Measurements from ENCODE around the gene TNRC6B.

TNRC6B gene

DNA sequence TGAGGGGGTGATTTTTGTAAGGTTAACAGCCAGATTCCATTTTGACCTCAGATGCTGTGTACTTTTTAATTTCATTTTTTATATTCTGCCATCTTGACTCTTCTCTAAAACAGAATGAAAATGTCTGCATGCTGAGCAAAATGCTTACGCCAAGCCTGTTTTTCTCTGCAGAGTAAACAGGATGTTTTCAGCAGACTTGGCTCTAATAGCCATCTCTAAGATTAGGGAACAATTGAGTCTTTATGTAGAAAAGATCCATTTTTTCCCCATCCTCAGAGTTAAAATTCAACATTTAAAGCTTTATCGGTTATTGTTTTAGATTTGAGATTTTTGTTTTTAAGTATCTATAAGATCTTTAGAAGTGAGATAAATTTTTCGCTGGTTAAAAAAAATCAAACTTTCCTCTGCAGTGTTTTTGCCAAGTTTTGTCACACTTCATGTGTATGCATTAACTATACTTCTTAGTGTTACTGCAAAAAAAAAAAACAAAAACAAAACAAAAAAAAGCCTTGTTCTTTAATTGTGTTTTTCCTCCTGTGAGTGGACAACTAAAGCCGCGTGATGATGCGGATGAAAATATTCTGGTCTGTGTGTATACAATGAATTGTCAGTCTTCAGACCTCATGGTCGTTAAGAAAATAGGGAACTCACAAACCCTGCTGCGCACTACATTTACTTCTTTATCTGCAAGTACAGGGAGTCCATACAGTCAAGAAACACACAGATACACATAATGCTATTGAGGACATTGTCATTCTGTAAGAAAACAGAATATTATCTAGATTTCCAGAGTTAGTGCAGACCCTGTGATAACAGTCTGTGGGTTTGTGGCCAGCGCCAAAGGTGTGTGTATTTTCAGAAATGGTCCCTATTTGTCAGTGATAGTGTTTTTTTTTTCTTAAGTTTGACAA lies 151.1 kb downstream of the TNRC6B start:
- FAIRE-seq, result no peak

DNA sequence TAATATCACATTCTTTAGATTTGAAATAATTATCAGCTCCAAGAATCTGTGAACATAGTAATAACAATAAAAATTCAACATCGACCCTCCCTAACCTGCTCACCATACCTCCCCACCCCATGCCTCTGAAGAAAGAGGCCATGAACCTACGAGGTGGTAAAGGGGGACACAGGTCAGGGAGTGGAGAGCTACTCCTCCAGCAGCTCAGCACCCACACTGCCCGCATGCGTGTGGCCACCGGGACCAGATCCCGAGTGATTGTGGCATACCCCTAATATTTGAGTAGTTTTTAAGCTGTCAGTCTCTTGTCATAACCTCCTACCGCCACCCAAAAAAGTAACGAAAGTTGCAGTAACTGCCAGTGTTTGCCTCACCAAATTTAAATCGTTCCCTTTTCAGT lies 151.7 kb downstream of the TNRC6B start:
- no peak for FAIRE-seq

DNA sequence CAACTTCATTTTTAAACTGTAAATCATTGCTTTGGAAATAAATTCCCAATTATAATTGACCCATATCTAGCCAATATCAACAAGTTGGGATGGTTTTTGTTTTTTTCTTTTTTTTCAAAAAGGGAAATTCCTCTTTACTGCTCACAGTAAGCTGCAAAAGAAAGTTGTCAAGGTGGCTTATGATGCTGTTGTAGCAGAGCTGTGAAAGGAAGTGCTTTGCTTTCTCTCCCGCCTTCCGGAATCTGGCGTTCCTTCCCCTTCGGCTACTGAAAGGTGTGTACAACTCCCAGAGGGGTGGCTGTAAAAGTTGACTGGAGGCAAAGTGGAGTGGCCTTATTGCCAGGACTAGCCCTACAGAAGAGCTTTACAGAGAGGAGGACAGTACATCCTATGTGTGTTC lies 152.4 kb downstream of the TNRC6B start:
- FAIRE-seq, result no peak

DNA sequence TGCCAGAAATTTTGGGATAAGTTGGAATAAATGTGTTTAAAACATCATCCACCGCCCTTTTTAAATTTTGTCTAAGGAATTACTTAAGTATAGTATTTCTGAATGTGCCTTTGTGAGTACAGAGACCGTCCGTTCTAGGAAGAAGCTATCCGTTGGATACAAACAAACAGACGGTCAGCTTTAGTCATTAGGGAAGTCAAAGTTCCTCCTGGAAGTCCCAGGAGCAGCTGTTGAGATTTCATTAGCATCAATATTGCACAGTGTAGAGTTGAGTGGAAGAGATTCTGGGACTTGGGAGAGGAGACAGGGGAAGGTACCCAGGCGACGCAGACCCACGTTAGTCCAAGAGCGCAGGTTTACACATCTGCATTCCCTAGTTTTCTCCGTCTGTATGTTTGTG lies 152.9 kb downstream of the TNRC6B start:
- FAIRE-seq, result no peak

DNA sequence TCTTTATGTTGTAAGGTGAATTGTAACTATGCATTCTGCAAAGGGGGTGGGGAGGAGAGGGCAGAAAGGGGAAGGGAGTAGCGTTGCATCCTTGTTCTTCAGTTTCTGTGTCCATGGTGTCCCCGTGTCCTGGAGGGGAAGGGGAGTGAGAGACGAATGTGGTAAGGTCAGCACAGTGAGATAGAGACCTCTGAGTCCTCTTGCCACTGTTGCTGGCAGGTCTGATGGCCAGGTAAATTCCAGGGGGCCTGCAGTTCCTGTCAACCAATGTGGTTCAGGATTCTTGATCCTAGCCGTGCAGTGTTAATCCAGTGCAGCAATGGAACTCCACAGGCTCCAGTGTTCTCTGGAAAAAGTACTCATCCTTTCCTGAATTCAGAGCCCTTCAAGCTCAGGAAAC lies 154.0 kb downstream of the TNRC6B start:
- FAIRE-seq, result no peak

DNA sequence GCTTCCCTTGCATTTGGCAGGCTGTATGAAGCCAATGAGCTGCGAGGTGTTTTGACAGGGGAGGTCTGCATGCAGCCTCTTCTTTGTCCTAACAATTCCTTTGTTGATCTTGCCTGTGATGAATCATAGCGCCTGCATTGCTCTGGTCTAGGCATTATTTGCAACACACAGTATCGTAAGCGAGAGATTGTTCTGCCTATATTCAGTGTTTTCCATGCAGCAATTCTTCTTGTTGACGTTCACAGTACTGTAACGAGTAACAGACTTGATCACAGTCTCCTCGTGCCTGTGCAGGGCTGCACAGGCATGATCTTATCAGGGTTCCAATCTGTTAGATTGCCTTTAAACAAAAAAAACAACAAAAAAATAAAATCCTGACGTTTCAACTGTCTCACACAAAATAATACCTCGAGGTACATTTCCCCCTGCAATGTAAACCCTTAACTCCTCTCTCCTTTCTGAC lies 154.6 kb downstream of the TNRC6B start:
- no peak for FAIRE-seq

DNA sequence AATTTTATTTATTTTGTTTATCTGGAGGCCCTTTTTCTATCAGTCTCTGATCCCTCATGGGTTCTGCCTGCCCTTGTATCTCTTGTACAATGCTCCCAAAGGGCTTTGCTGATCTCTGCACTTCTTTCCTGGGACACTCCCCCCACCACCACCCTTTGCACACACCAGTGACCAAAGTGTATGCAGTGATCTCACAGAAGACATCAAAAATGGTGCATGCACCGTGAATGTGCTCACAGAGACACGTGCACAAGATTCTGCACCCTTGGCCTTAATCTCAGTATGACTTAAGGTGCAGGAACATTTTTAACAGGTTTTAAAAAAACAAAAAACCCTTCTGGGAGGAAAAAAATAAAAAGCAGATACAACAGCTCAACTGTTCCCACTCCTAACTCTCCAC lies 156.3 kb downstream of the TNRC6B start:
- no peak for FAIRE-seq

DNA sequence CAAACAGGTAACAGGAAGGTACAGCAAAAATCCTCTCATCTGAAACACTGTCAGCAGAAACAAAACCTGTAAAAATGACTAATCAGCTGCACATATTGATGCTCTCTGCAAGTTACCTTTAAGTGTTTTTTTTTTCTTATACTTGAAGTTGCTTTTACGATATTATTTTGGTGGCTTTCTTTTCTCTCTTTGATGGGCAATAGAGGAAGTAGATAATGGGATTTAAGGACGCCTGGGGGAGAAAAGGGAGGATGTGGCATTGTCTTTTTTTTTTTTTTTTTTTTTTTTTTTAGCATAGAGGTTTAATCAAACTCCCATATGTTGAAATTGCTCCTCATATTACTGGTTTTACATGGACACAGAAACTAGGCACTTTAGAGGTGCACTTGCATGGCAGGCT lies 157.2 kb downstream of the TNRC6B start:
- peak; percentile 55 for FAIRE-seq

DNA sequence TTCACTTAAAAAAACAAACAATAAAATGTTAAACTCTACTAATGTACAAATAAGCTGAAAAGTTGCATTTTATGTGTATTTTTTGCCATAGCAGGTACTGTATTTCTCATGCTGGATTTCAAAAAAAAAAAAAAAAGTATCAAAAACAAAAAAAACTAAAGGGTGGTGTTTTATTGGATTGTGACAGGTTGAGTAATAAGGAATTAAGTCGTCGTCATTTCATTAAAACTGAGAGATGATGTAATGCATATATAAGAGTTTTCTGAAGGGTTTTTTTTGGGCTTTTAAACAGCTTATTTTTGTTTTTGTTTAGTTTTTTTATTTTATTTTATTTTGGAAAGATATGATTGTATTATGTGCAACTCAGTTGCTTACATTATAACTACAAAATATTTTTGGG lies 157.6 kb downstream of the TNRC6B start:
- no peak for FAIRE-seq

DNA sequence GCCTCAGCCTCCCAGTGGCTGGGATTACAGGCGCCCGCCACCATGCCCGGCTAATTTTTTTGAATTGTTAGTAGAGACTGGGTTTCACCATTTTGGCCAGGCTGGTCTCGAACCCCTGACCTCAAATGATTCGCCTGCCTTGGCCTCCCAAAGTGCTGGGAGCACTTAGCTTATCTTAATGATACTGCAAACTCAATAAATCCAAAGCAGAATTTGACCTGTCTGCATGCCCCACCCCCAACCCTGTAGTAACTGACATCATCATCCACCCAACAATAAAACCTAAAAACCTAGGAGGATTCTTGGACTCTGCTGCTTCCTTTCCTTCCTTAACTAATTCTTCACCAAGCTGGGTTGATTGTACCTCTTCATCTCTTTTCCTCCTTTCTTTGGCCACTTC lies 162.3 kb downstream of the TNRC6B start:
- FAIRE-seq, result no peak

DNA sequence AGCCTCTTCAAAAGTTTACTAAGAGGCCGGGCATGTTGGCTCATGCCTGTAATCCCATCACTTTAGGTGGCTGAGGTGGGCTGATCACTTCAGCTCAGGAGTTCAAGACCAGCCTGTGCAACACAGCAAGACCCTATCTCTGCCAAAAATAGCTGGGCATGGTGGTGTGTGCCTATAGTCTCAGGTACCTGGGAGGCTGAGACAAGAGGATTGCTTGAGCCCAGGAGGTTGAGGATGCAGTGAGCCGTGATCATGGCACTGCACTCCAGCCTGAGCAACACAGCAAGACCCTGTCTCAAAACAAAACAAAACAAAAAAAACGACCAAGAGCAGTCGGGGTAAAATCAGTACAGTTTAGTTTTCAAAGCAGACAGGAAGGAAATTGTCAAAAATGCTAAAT lies 163.9 kb downstream of the TNRC6B start:
- FAIRE-seq, result no peak

DNA sequence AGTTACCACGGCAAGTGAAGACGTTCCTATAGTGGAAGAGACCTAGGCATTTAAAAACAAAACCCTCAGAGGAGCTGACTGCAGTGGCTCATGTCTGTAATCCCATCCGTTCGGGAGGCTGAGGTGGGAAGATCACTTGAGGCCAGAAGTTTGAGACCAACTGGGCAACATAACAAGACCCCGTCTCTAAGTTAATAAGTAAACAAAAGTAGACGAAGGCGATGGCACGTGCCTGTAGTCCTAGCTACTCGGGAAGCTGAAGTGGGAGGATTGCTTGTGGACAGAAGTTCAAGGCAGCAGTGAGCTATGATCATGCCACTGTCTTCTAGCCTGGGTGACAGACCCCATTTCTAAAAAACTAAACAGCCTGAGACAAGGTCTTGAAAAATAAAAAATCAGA lies 164.8 kb downstream of the TNRC6B start:
- no peak for FAIRE-seq

DNA sequence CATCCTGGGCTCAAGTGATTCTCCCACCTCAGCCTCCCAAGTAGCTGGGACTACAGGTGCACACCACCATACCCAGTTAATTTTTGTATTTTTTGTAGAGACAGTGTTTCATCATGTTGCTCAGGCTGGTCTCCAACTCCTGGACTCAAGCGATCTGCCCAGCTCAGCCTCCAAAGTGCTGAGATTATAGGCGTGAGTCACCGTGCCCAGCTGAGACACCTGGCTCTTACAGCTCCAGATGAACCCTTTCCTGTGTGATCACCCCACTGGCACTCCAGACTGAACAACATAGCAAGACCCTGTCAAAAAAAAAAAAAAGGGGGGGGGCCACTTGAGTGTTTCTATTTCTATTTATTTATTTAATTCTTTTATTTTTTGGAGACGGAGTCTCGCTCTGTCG lies 167.5 kb downstream of the TNRC6B start:
- no peak for FAIRE-seq

DNA sequence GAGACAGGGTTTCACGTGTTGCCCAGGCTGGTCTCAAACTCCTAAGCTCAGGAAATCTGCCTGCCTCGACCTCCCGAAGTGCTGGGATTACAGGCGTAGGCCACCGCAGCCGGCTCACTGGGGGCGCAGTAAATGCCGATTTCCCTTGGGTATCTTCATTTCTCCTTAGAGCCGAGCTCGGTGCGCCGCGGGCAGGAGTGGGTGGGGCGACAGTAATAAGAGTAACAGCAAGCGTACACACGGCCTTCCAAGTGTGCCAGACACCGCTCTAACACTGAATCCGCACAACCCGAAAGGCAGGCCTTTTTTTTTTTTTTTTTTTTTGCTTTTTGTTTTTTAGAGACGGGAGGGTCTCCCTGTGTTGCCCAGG lies 168.1 kb downstream of the TNRC6B start:
- no peak for FAIRE-seq

DNA sequence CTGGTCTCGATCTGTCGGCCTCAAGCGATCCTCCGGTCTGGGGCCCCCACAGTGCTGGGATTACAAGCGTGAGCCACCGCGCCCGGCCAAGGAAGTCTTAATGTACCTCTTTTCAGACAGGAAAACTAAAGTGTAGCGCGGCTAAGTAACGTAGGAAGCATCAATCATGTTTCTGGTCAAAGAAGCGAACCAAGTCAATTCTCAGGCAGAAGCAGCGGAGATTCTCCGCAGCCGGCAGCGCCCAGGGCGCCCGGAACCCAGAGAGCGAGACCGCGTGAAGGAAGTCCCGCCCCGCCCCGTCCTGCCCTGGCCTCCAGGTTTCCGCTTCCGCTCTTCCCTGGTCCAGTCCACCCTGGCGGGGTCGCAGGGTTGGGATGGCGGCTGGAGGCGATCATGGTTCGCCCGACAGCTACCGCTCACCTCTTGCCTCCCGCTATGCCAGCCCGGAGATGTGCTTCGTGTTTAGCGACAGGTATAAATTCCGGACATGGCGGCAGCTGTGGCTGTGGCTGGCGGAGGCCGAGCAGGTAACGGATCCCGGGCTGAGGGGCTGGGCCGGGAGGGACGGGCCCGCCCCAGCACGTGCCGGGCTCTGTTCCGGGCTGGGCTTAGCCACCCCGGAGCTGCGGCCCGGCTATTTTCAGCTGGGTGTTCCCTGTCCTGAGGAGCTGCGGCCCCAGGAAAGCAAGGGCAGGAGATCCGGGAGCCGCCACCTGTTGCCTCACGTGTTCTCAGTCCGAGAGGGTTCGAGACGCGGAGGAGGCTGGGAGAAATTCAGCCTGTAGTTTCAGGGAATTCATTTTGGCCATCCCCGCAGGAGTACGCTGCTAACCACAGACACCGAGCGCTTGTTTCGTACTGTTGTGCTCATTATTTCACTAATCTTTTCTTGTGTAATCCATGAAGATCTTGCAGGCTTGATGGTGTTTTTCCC lies 168.7 kb downstream of the TNRC6B start, which contains the start of gene ADSL:
TSS of gene ADSL (plus strand) at position 316 of the 934 bp plus-strand sequence. CDS start at position 375, 59 bp downstream.
- no peak for FAIRE-seq

DNA sequence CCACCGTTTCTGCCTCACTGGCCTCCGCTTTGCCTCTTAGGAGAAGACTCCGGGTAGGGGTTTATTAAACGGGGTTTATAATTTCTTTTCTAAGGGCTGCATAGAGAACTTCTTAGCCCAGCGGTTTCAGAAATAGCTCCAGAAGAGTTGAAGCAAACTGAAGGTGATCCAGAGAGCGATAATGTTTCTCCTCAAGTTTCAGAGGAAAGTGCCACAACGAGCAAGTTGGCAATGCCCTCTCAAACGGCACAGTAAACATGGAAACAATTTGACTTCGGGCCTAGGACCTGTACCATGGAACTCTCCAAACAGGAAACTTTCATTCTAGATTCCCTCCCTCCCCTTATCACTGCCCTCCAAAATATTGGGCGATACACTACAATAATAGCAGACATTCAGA lies 169.6 kb downstream of the TNRC6B start:
- no peak for FAIRE-seq

DNA sequence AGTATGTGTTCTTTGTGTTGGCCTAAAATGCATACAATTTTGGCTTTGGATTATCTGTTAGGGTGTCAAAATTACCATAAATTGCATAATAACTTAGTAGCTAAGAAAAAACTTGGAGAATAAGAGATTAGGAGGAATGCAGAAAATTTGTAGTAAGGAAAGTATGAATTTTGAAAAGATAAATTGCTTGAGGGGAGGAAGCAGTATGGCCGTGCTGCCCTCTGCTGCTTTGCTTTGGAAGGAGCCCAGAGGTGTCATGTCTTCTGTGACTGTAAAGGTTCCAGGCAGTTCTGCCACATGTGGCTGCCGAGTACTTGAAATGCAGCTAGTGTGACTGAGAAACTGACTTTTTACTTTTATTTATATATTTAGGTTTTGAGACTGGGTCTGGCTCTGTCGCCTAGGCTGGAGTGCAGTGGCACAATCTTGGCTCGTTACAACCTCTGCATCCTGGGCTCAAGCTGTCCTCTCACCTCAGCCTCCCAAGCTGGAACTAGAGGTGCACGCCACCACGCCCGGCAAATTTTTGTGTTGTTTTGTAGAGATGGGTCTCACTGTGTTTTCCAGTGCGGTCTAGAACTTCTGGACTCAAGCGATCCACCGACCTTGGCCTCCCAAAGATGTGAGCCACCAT lies 170.4 kb downstream of the TNRC6B start:
- no peak for FAIRE-seq

DNA sequence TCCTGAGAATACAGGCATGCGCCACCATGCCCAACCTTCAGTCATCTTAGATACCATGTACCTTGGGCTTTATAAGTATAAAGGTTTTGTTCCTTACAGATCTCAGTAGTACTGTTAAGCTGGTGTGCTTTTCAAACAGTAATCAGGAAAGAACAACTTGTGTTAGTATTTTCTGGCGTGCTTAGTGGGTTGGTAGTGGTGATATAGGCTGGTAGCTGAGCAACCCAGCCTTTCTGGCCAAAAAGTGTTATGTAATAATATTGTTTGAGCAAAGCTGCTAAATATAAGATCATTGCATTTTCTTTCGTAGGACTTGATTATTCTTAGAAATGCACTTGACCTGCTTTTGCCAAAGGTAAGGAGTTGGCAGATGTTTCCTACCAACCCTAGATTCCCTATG lies 175.0 kb downstream of the TNRC6B start:
- FAIRE-seq, result no peak

DNA sequence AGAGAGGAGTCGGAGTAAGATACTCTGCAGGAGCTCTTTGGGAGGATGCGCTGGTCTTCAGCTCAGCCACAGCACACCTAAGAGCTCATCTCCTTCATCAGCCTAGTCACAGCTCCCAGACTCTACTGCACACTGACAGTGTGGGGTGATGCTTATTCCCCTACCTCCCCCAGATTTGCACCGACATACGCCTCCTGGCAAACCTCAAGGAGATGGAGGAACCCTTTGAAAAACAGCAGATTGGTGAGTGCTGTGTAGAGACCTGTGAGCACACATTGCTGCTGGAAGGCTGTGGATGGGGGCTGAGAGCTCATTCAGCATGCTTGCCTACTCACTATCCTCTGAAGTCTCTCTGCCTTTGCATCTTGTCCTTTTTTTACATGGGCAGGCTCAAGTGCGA lies 183.4 kb downstream of the TNRC6B start:
- no peak for FAIRE-seq

DNA sequence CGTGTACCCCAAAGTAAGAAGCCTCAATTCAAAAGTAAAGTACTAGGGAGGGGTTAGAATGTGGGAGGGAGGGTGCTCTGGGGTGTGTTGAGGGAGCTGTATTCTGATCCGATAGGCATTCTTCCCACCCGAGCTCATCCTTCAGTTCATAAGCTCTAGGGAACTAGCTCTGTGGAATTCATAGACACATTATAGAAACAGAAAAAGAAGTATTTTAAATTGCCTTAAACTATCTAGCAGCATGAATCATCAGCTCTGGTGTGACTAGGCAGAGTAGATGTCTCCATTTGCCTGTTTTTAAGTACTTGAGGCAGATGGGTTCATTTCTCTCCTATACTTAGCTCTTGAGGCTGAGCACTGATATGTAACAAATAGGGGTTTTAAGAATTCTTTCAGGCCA lies 185.3 kb downstream of the TNRC6B start:
- FAIRE-seq, result no peak

DNA sequence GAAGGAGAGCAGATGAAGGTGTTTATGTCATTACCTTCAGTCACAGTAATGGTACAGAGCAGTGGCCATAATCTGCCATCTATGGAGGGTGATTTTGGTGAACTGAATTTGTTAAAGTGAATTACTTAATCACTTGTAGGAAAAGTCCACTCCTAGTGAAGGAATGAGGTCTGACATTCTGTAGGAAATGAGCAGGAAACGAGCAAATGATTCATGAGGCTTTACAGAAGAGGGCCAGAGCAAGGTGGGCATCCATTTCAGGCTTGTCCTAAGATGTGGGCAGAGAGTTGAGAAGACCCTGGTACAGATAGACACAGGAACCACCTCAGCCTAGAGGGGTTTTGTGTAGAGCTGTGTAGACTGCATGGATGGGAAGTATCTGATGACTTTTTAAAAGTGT lies 186.7 kb downstream of the TNRC6B start:
- FAIRE-seq, result no peak

DNA sequence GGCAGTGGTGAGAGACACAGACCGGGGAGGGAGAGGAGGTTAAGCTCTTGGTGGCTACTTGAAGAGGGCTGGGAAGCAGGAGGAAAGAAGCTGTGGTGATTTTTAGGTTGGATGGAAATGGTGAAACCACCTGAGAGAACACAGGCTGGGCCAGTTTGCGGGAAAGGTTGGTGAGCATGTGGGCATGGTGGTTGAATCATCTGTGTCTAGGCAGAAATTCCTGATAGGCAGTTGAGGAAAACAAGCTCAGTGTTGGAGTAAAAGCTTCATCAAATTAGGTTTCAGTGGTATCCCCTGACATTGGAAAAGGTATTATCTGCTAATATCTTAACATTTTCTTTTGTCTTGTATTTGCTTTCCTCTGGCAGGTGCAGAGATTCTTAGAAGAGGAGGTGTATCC lies 188.3 kb downstream of the TNRC6B start:
- FAIRE-seq, result no peak

DNA sequence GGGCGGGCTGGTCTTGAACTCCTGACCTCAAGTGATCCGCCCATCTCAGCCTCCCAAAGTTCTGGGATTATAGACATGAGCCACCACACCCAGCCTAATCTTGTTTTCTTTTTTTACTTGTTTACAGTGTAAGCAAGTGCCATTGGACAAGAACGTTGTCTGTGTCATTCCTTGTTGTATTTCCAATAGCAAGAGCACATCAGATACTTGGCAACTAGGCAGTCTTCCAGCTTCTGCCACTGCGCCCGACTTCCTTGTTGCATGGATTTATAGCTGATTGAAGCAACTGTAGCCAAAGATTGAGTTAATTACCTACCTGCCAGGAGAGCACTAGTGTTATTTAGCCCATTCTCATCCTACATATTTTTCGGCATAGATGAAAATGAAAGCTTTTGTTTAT lies 189.6 kb downstream of the TNRC6B start:
- no peak for FAIRE-seq

All from endometrium (tissue), 2 donors.